Rectal smooth muscle tissue (tissue), 1 donor: ENCODE results near the gene PDE6A.

Source experiments
- H3K27ac ChIP-seq: one replicate; pipeline ENCODE4 v1.7.0; 2013; ENCODE audit warnings: low read depth, low read length, inconsistent platforms
- H3K27me3 ChIP-seq: one replicate; pipeline ENCODE4 v1.7.0; 2013; ENCODE audit warnings: low read length; ENCODE audit not compliant: control insufficient read depth, insufficient read depth
- H3K36me3 ChIP-seq: one replicate; pipeline ENCODE4 v1.7.0; 2013; ENCODE audit warnings: low read length; ENCODE audit not compliant: control insufficient read depth, insufficient read depth
- H3K4me1 ChIP-seq: one replicate; pipeline ENCODE4 v1.7.0; 2013; ENCODE audit warnings: low read length; ENCODE audit not compliant: control insufficient read depth, insufficient read depth
- H3K4me3 ChIP-seq: one replicate; pipeline ENCODE4 v1.7.0; 2013; ENCODE audit warnings: low read length
- H3K9ac ChIP-seq: one replicate; pipeline ENCODE4 v1.7.0; 2013; ENCODE audit warnings: low read length

PDE6A gene

DNA sequence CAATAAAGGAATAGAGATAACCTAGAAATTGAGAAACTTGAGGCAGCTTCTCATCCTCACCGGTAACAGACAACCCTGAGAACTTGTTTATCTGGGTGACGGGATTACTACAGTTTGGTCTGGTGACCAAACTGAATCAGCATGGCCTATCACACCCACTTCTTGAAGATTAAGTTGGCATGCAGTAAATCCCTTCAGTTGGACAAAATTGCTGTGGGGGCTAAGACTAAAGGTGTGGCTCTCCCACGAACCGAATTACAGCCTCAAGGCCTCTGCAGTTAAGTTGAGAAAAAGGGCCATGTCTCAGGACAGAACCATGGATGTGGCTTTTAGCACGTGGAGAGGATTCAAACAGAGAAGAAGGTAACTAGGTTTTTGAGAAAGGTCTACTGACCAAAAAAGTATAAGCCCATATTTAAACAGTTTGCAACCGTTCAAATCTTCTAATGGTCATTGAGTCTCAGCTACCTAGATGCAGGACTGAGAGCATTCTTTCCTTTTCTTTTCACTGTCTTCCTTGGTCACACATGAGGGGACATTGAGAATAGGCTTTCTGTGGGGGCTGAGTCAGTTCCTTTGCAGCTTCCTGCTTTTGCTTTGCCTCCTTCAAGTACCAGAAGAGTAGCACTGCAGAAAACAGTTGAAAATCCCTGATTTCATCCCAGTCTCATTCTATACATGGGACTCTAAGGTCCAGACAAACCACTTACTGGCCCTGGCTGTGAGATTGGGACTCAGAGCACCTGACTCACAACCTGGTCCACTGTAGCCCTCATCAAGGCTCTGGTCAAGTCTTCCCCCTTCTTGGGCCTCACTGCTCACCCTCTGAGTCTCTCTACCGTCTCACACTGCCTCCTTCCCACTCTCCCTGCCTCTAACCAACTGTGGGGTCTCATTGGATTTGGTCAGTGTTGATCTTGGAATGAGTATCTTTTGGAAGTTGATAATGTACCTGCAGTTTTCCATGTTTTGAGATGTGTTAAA lies 30.9 kb downstream of the PDE6A start:
- no peak overlapping the region for H3K4me3 ChIP-seq
- no peaks in the 10 kb centered on the region for H3K36me3 ChIP-seq
- H3K9ac ChIP-seq = no peak overlapping the region
- no peak overlapping the region for H3K27ac ChIP-seq
- no peaks in the 10 kb centered on the region for H3K27me3 ChIP-seq
- H3K4me1 ChIP-seq = no peaks in the 10 kb centered on the region

DNA sequence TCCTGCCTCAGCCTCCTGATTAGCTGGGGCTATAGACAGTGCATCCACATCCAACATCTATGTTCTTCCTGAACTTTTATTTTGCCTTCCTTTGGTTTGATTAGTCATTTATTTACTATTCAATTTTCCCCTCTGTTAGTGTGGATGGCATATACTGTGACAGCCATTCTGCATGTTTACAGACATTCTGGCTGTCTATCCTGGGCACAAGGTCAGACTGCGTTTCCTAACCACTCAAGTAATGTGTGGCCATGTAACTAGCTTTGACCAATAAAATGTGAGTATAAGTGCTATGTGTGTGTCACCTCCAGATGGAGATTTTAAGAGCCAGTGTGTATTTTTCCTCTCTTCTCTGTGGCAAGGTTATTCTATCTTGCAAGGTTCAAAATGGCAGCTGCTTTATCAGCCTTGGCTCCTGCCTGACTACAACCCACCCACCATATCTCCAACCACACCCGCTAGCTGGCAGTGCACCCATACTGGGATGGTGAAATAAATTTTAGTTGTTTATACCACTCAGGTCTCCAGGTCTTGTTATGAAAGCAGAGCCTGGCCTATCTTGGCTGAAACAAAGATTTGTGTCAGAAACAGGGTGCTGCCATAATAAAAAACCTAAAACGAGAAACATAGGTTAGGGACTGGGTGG lies 32.2 kb downstream of the PDE6A start:
- Histone ChIP-seq H3K4me1 (no peaks in the 10 kb centered on the region), H3K27me3 (no peaks in the 10 kb centered on the region), H3K27ac (no peak overlapping the region)

DNA sequence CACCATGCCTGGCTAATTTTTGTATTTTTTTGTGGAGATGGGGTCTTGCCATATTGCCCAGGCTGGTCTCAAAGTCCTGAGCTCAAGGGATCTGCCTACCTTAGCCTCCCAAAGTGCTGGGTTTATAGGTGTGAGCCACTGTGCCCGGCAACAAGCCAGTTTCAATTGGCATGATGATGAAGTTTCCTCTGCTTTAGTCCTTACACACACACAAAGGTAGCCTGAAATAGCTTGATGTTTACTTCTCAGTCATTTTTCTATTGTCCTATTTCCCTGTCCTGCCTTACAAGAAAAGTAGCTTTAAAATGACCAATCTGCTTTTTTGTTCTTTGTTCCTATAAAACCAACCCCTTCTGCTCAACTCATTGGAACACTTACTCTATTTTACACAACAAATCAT lies 33.6 kb downstream of the PDE6A start:
- Histone ChIP-seq H3K9ac (no peak overlapping the region), H3K27ac (no peak overlapping the region)

More for the DNA sequence above, 32.2 kb downstream of the PDE6A start:
- H3K4me3 ChIP-seq = no peak overlapping the region
- no peak overlapping the region for H3K9ac ChIP-seq
- no peaks in the 10 kb centered on the region for H3K36me3 ChIP-seq

DNA sequence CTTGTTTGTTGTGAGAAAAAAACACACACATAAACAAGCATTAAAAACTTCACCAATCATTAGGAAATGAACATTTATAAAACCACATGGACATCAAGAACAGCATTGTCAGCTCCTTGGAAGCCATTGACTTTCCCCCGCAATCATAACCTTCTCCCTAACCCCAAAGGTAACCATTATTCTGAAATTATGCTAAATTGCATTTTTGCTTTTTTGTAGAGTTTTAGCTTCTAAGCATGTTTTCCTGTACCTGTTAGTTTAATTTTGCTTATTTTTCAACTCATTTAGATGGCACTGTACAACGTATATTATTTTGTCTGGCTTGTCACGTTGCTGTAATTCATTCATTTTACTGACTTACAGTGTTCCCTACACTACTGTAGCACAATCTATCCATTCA lies 36.8 kb downstream of the PDE6A start:
- Histone ChIP-seq H3K9ac (no peak overlapping the region), H3K27ac (no peak overlapping the region), H3K4me3 (no peak overlapping the region), H3K27me3 (no peaks in the 10 kb centered on the region), H3K36me3 (no peaks in the 10 kb centered on the region), H3K4me1 (no peaks in the 10 kb centered on the region)

More for the DNA sequence above, 33.6 kb downstream of the PDE6A start:
- Histone ChIP-seq H3K27me3 (no peaks in the 10 kb centered on the region), H3K36me3 (no peaks in the 10 kb centered on the region), H3K4me1 (no peaks in the 10 kb centered on the region), H3K4me3 (no peak overlapping the region)

DNA sequence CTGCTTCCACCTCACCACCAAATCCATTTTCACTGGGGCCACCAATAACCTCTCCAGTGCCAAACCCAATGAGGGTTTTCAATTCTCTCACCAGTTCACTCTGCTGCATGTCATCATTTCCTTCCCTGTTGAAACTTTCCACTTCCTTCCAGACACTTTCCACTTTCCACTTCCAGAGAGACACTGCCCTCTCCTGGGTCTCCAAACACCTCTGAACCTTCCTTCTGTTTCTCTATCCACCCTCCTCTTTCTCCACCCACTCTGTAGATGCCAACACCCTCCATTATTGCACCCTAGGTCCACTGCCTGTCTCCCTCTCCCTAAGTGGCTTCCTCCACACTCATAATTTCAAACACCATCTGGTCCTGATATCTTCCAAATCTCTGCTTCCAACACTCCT lies 39.6 kb downstream of the PDE6A start:
- no peak overlapping the region for H3K27ac ChIP-seq

DNA sequence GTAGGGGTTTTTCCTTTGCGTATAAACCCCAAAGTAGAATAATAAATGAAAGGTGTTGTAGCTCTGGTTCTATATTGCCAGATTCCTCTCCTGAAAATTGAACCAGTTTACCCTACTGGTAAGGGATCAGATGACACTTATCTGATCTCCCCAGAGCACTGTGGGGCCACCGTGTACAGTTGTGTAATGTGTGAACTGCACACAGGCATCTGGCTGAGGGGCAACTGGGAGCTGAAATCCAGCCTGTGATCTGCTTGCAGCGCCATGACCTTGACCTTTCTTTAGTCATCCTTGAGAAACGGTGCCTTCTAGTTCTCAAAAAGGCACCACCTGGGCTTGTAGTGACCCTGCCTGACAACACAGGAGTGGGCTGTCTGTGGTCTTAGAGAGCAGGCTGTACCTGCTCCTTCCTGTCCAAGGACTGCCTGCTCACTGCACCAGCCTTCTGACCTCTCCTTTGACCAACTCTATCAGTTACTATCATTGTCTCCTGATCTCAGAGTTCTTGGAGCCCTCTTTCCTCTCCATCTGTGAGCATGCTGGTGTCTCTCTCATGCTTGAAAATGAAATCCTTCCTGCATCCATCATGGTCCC lies 40.2 kb downstream of the PDE6A start:
- Histone ChIP-seq H3K36me3 (no peaks in the 10 kb centered on the region), H3K4me3 (no peak overlapping the region), H3K4me1 (no peaks in the 10 kb centered on the region), H3K27me3 (no peaks in the 10 kb centered on the region), H3K27ac (no peak overlapping the region), H3K9ac (no peak overlapping the region)

More for the DNA sequence above, 39.6 kb downstream of the PDE6A start:
- no peaks in the 10 kb centered on the region for H3K27me3 ChIP-seq
- H3K36me3 ChIP-seq = no peaks in the 10 kb centered on the region
- no peak overlapping the region for H3K9ac ChIP-seq
- H3K4me1 ChIP-seq = no peaks in the 10 kb centered on the region
- no peak overlapping the region for H3K4me3 ChIP-seq

DNA sequence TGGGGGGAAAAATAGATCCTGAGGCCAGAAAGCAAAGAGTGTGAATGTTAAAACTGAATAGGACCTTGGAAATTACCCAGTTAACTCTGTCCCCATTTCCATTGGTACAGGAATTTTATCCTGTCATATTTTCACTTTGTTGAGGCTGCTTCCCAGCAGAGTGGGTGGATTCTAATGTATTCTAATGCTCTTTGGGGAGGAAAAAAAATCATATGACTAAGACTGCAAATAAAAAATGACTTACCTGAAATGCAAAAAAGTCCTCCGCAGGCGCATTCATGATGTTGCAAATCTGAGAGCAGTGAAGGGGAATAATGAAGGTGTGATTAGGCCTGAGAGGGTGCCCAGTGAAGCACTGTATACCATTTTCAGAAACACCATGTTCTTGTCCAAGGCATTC lies 41.2 kb downstream of the PDE6A start:
- no peak overlapping the region for H3K9ac ChIP-seq

DNA sequence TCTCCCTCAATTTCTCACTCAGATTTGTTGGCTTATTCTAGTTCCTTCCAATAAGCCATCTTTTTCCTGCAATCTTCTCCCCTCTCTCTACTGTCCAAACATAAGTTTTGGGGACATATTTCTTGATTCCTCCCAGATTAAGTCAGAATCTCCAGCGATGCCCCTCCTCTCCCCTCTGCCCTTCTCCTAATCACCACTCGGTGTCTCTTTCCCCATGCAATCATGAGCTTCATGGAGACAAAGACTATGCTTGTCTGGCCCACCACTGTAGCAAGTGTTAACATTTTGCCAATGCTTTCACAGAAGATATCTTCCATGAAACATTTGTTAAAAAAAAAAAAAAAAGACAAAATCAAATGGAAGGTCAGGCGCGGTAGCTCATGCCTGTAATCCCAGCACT lies 42.4 kb downstream of the PDE6A start:
- no peaks in the 10 kb centered on the region for H3K36me3 ChIP-seq
- no peaks in the 10 kb centered on the region for H3K4me1 ChIP-seq
- H3K27ac ChIP-seq = no peak overlapping the region
- H3K27me3 ChIP-seq = no peaks in the 10 kb centered on the region
- H3K9ac ChIP-seq = no peak overlapping the region
- H3K4me3 ChIP-seq = no peak overlapping the region

More for the DNA sequence above, 41.2 kb downstream of the PDE6A start:
- Histone ChIP-seq H3K4me1 (no peaks in the 10 kb centered on the region), H3K36me3 (no peaks in the 10 kb centered on the region), H3K27me3 (no peaks in the 10 kb centered on the region), H3K4me3 (no peak overlapping the region), H3K27ac (no peak overlapping the region)

DNA sequence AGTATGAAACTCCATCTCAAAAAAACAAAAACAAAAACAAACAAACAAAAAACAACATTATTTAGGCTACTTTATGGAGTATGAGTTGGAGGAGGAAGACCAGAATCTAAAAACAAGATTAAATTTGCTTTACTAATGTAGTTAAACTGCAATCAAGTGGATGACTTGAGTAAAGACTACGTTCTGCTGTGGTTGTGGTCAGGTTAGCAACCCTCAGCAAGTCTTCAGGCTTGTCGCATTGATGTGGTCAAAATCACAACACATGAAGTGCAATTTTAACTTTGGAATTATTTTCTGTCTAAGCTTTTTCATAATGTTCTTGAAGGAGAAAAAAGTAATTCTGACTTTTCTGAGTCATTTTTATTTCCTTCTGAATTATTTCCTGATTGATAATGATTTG lies 43.1 kb downstream of the PDE6A start:
- Histone ChIP-seq H3K27ac (no peak overlapping the region), H3K27me3 (no peaks in the 10 kb centered on the region), H3K9ac (no peak overlapping the region), H3K36me3 (no peaks in the 10 kb centered on the region), H3K4me1 (no peaks in the 10 kb centered on the region), H3K4me3 (no peak overlapping the region)

DNA sequence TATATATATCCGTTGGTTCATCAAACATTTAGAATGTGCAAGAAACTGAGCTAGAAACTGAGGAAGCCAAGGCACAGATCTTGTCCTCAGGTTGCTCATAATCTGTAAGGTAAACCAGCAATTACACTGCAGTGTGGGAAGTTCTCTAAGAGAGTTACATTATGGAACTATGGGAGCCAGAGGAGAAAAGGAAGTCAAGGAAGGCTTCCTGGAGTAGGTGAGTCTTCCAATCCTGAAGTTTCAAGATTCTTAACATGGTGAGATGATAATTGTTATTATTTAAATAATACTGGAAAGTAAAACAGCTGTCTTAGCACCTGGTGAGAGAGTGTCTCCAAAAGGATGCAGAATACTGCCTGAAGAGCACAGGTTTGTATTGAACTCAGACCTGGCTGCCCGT lies 44.2 kb downstream of the PDE6A start:
- Histone ChIP-seq H3K4me1 (no peaks in the 10 kb centered on the region), H3K4me3 (no peak overlapping the region), H3K9ac (no peak overlapping the region), H3K36me3 (no peaks in the 10 kb centered on the region), H3K27ac (no peak overlapping the region), H3K27me3 (no peaks in the 10 kb centered on the region)

DNA sequence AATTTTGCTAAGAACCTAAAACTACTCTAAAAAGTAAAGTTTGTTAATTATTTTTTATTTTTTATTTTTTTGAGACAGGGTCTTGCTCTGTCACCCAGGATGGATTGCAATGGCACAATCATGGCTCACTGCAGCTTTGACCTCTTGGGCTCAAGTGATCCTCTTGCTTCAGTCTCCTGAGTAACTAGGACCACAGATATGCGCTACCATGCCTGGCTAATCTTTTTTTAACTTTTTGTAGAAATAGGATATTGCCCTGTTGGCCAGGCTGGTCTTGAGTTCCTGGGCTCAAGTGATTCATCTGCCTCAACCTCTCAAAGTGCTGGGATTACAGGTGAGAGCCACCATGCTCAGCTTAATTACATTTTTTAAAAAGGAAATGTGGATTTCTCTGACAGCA lies 45.8 kb downstream of the PDE6A start:
- H3K4me3 ChIP-seq = no peak overlapping the region
- no peaks in the 10 kb centered on the region for H3K27me3 ChIP-seq
- no peaks in the 10 kb centered on the region for H3K4me1 ChIP-seq
- no peak overlapping the region for H3K9ac ChIP-seq
- no peaks in the 10 kb centered on the region for H3K36me3 ChIP-seq
- H3K27ac ChIP-seq = no peak overlapping the region

DNA sequence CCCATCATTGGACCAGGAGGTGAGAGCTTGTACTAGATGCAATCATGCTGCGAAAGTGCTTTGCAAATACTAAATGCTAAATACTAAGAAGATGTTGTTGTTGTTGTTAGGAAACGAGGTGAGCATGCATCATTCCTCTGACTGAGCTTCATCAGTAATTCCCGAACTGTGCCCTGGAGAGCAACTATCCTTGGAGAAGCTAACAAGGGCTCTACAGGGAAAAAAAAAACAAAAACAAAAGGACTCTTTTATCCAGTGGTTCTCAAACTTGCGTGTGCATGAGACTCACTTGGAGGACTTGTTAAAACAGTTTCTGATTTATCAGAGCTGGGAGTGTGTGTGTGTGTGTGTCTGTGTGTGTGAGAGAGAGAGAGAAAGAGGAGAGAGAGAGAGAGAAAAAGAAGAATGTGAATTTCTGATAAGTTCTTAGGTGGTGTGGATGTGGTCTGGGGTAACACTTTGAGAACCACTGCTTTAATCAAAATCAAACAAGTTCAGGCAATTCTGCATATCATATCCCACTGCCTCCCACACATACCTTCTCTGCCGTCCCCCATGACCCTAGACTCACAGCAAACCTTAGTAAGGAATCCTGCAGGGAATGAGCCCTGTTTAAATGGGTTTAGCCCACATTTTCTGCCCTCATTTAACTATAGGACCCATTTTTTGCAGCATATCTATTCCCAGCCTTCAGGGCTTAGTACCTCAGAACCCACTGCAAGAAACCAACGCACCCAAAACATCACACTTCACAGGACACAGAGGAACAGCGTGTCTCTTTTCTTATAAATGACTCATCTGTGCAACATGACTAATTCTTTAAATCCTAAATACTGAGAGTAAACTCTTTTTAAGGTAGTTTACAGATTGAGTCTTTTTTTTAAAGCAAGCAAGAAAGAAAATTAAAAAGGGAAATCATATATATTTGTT lies 48.9 kb downstream of the PDE6A start:
- Histone ChIP-seq H3K9ac (no peak overlapping the region), H3K27ac (no peak overlapping the region), H3K36me3 (no peaks in the 10 kb centered on the region), H3K4me1 (no peaks in the 10 kb centered on the region), H3K4me3 (no peak overlapping the region), H3K27me3 (no peaks in the 10 kb centered on the region)
